GM19351 (cell line): ENCODE measurements around the gene RBP3.
A peak's percentile ranks its signal among the peaks of the same experiment; 100 is the strongest.

Experiments
- ATAC-seq: cut with Tn5 transposase; IDR thresholded peaks from one replicate; pipeline ENCODE4 v1.9.1; 2021; ENCODE audit warnings: mild to moderate bottlenecking, moderate library complexity; ENCODE audit not compliant: unreplicated experiment

The RBP3 gene

GRCh38 chr10:47348138-47348651, at the start of gene RBP3:
TSS of gene RBP3 (plus strand) at chr10:47348363. CDS start at chr10:47348485, 122 bp downstream.
- no peak for ATAC-seq

- ATAC-seq: no peak
These were observed 49.4 kb upstream of the RBP3 start for GRCh38 chr10:47298715-47299114.

- no peak for ATAC-seq
These were observed 48.3 kb upstream of the RBP3 start, which contains the start of gene GDF10 for GRCh38 chr10:47299611-47300428. TSS of gene GDF10 (plus strand) at chr10:47300197. CDS start at chr10:47300652, 455 bp downstream.

GRCh38 chr10:47300429-47300931, 47.7 kb upstream of the RBP3 start:
- no peak for ATAC-seq

GRCh38 chr10:47301833-47302232, 46.3 kb upstream of the RBP3 start:
- no peak for ATAC-seq

GRCh38 chr10:47303105-47303504, 45.1 kb upstream of the RBP3 start:
- ATAC-seq: no peak

- ATAC-seq: no peak
These were observed 44.3 kb upstream of the RBP3 start for GRCh38 chr10:47303866-47304265.

- ATAC-seq: no peak
These were observed 42.6 kb upstream of the RBP3 start for GRCh38 chr10:47305566-47305965.

GRCh38 chr10:47306387-47307210, 41.6 kb upstream of the RBP3 start:
- no peak for ATAC-seq

- ATAC-seq: no peak
These were observed 40.8 kb upstream of the RBP3 start for GRCh38 chr10:47307381-47307780.

GRCh38 chr10:47308775-47309174, 39.4 kb upstream of the RBP3 start:
- no peak for ATAC-seq

GRCh38 chr10:47309408-47310089, 38.6 kb upstream of the RBP3 start:
- no peak for ATAC-seq

GRCh38 chr10:47310090-47310505, 38.1 kb upstream of the RBP3 start:
- ATAC-seq: no peak

- no peak for ATAC-seq
These were observed 36.8 kb upstream of the RBP3 start for GRCh38 chr10:47311193-47311931.

- ATAC-seq: peak; percentile 63
These were observed 36.1 kb upstream of the RBP3 start for GRCh38 chr10:47311932-47312662.

- no peak for ATAC-seq
These were observed 35.5 kb upstream of the RBP3 start for GRCh38 chr10:47312663-47312995.

- no peak for ATAC-seq
These were observed 33.7 kb upstream of the RBP3 start for GRCh38 chr10:47314416-47314970.

GRCh38 chr10:47315421-47315820, 32.7 kb upstream of the RBP3 start:
- ATAC-seq: no peak

- no peak for ATAC-seq
These were observed 32.0 kb upstream of the RBP3 start for GRCh38 chr10:47316131-47316530.
